HG03571 (cell line): ENCODE measurements around the gene UCP2.

Experiments
- ATAC-seq: cut with Tn5 transposase; IDR thresholded peaks from one replicate; pipeline ENCODE4 v1.9.1; 2021; ENCODE audit not compliant: unreplicated experiment

Gene UCP2

DNA sequence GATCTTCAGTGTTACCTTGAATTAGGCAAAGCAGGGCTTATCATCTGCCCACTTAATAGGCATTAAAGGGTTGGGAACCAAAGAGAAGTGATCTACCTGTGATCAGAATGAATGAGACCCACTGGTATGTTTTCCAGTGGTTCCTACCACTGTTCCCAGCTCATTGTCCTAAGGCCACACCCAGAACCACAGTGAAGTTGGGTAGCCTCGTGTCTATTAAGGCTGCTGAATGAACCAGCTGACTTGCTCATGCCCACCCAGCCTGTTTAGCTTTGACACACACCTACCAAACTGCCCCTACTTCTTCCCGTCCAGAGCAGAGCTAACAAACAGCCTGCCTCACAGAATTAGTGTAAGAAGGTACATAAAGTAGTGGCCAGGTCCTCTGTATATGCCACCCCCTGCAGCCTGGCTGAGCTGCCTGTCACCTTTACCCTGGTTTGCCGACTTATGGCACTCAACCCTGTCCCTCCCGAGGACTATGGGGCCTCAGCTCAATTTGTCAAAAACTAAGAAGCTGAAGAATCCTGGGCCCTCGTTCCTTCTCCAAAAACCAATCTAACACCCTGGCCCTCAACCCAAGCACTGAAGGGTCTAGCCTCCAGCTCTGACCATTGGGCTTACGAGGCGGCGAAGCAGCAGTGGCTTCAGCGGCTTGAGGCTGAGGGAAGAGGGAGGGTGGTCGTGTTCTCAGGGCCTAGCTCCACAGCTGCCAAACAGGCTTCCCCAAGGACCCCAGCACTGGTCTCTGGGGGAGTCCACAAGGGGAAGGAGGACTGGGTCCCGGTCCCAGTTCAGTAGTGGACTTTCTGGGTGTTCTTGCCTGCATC lies 9.8 kb downstream of the UCP2 start:
- no peak for ATAC-seq

DNA sequence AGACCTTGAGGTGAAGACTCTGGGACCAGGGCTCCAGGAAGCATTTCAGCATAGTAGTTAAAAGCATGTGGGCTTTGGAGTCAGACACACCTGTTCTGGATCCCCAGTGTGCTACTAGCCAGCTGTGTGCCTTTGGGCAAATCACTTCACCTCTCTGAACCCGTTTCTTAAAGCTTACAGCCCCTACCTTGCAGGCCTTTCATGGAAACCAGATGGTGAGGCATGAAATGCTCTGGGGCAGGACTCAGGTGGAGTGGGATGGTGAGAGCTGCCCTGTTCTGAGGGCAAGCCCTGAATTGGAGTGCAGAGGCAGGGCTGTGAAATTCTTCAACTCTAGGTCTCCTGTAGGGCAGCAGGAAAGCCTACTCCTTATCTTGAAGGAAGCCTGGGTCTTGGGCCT lies 10.5 kb downstream of the UCP2 start:
- ATAC-seq: no peak

DNA sequence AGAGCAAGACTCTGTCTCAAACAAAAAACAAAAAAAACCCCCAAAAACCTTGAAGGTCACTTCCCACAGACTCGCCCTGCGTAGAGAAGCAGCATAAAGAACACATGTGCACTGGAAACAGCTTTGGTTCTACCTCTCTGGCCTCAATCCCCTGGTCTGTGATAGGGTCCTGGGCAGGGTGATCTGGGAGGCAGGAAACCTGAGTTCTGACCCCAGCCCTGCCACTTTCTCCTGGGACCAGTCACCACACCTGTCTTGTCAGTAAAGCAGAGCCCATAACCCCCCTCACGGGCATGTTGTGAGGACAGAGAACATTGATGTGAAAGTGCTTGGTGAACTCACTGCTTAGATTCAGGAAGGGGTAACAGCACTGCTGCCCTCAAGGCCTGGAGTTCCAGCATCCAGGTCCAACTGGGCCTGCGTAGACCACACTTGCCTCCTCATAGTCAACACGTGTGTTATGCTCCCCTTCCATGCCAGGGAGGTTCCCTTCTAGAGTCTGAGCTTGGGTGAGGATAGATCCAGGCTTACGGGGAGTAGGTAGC lies 11.4 kb downstream of the UCP2 start:
- ATAC-seq: no peak

DNA sequence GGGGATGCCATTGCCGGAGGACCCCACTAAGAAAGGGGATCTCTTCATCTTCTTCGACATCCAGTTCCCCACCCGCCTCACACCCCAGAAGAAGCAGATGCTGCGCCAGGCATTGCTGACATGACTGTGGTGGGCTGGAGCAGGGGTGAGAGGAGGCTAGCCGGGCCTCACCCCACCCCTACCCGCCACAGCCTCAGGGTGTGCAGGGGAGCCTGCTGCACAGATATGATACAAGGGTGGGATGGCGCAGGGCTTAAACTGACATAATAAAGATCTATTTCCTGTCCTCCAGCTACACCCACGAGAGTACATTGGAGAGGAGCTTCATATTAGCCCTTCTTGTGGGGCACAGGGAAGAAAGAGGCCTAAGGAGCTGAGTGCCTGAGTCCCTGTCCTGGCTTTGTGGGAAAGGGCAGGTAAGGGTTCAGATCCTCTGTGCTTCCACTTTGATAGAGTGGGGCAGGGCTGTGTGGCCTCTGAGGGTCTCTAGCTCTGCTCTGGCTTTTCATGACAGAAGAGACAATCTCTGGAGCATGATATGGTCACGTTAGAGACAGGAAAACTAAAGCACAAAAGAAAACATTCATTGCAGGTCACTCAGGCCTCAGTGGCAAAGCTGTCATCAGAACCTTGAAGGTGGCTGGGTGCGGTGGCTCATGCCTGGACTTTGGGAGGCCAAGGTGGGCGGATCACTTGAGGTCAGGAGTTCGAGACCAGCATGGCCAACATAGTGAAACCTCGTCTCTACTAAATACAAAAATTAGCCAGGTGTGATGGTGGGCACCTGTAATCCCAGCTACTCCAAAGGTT lies 12.4 kb downstream of the UCP2 start:
- ATAC-seq: no peak

DNA sequence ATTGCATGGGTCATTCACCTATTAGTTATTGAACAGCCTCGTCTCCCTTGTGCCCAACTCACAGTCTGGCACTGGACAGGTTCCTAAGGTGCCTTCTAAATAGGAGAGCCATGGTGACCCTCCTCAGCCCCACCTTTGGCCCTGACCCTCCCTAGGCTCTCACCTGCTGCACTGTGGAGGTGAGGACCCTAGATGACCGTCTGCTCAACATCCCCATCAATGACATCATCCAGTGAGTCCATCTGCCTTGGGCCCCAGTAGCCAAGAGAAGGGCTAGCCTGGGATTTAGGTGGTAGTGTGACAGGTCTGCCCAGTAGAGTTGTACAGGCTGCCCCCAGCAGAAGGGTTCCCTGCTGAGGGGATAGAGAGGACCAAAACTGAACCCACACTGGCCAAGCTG lies 13.6 kb downstream of the UCP2 start:
- ATAC-seq: no peak

DNA sequence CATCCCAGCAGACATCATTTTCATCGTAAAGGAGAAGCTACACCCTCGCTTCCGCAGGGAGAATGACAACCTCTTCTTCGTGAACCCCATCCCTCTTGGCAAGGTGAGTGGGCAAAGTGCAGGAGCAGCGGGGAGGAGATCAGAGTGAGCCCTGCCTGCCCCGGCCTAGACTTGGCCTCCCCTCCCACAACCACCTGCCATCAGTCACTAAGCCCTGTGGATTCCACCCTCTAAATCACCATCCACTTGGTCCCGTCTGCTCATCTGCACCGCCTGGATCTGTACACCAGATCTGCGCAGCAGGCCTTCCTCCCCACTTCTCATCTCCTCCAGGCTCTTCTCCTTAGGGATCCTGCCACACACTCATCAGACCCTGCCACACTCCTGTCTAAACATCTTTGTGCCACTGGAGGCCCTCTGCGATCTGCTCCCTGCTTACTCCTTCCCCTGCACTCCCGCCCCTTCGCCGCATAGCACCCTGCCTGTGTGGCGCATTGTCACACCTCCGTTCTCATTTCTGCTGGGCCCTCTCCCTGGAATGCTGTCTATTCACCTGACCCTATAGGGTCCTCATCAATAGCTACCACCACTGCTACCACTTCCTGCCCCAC lies 14.2 kb downstream of the UCP2 start:
- ATAC-seq: no peak

DNA sequence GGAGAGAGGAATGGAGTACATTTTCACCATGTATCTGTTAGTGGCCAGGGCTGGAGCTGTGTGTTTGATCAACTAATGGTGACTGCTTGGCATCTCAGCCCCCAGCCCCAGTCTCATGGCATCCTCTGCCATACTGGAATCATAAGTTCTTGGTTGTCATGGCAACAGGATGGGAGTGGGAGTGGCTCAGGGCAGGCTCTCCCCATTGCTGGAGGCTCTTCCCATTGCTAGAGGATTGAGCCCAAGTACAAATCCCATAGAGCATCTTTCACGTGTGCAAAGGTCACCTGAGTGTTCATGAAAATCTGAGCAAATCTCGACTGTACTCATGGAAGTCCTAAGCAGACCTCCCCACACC lies 16.9 kb downstream of the UCP2 start:
- no peak for ATAC-seq

DNA sequence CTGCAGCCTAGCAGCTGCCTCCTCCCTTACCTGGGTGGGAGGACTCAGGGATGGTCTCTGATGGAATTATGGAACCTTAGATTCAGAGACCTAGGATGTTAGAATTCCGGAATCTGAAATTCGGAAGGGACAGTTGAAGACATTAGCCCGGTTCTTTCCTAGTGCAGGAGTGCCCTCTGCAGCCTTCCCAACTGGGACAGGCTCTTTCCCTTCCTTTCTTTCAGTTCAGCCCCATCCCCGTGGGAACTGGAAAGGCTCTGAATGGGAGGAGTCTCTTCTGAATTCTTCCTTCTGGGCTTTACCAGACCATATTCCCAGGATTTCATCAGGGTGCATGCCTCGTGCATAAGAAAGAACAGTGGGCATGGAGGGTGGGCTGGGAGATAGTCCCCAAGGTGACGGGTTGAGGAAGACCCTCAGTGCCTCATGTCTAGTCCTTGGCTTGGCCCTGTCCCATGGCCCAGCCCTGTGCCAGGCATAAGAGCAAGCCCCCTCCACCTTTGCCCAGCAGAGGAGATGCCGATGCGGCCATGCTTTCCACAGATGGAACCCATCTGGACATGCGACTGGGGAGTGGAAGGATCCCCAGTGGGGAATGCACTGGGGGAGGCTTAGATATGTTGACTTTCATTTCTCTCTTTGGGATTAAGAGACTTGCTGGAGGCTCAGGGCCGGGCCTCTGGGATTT lies 17.4 kb downstream of the UCP2 start:
- no peak for ATAC-seq

DNA sequence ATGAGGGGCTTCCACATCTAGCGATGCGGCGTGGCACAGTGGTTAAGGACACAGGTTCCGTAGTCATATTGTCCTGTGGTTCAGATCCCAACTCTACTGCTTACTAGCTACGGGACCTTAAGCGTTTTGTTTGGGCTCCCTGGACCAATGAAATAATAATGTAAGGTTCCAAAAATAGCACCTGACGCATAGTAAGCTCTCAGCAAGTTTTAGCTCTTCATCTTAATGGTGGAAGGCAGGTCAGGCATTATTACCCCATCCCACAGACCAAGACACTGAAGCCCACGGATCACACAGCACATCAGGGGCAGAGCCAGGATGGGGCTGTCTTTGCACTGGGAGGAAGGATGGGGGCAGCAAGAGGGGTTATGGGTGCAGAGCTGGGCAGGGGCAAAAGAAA lies 18.8 kb downstream of the UCP2 start:
- no peak for ATAC-seq

DNA sequence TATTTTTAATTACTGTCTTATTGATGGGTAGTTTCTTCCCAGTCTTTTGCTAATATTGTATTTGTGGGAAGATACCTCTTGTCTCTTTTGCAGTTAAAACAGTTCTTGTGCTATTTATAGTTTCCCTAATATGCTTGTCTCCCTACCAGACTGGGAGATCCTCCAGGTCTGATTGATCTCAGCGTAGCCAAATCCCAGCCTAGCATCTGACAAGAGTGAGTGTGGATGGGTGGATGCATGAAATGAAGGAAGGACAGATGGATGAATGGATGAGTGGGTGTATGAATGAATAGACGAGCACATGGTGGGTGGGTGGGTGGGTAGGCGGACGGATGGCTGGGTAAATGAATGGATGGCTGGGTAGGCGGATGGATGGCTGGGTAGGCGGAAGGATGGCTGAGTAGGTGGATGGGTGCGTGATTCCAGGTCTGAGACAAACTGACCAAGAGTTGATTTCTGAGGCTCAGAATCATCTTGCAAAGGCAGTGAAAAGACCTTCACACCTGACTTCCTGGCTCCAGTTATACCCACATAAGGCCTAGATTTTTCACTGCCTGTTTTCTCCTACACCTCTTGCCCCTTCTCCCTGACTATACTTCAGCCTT lies 20.4 kb downstream of the UCP2 start:
- no peak for ATAC-seq

DNA sequence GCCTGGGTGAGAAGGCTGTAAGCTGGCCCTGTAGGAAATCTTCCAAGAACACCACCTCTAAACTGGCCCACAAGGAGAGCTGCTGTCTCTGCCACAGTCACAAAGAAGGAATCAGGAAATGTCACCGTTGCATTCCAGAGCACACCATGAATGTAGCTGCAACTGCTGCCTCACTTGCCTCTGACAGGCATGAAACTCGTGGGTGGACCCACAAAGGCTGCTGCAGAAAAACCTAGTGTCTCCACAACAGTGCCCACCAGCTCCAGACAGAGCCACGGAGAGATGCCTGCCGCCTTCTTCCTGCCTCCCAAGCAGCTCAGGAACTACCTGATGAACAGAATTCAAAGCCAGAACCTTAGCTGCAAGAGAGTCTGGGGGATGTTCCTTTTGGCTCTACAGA lies 21.3 kb downstream of the UCP2 start:
- ATAC-seq: no peak

DNA sequence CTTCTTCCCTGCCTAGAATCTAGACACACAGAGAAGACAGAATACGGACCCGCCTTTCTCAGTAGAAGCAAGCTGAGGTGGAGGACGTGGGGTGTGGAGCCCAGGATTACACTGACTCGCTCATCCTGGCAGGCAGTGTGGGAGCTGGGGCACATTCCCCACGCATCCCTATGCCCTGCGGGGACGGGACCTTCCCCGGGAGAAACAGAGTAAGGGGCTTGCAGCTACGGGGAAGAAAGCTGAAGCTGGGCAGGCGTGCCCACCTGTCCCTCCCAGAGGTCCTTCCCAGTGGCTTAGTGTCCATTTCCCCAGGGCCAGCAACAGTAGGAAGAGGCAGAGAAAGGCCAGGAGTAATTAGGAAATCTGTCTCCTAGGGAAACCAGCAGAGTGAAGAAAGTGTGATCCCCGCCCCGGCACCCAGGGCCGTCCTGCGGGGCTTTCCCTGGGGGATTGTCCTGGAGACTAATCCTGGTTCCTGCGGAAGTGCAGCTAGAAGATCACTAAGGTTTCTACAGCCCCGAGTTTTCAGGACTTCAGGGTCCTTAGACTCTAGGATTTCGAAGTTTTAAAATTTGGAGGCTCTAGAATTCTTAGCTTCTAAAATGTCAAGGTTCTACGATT lies 24.0 kb downstream of the UCP2 start:
- no peak for ATAC-seq

DNA sequence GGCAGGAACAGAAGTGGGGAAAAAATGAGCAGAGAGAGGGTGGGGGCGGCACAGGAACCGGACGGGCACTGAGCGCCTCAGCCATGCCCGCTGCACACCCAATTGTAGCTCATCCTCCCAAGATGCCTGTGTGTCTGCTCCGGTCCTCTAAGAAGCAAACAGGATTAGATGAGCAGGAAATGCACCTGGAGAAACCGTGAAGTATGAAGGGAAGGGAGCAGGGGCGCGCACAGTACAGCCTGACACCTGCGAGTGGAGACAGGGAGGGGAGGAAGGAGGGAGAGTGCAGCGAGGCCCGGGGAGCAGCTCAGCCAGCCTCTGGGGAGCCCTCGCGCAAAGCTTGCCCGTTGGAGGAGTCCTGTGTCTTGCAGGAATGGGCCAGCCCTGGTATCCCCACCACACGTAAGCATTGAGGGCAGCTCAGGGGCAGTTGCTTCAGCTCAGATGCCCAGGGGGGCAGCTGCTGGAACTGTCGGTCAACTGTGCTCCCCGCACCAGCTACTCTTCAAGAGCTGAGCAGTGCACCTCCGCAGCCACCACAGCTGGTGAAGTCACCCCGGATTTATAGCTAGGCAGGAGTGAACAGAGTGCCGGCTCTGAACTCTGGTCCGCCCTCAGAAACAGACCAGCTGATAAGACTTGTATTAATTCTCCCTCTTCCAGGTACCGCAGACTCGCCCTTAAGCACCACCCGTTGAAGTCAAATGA lies 24.8 kb downstream of the UCP2 start:
- ATAC-seq: no peak

DNA sequence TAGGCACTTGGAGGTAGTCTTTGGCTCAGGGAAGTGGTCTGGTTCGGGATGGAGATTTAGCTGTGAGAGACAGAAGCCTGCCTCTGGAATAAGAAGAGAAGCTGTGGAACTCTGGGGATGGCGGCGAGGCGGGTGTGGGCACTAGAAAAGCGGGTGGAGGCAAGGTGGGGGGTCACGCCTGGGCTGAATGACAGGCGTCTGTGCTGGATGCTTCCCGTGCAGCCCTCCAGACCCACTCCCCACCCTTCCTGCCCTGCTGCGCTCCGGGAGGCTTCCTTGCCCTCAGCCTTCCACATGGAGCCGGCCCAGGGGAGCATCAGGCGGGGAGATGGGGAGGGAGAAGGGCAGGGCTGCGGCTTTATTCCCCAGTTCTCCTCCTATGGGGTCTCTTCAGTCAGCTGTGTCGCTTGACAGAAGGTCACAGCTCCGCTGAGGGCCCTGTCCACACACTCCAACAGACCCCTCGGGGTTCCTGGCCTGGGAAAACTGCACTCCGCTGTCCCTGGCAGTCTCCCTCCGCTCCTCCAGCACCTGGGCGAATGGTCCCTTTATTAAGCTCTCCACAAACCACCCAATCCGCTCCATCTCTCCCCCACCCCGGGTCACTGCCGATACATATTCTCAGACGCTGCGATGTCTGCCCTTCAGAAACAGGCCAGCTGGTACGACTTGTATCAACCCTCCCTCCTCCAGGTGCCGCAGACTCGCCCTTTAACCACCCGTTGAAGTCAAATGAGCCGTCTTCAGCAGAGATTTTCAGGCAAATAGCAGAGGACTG lies 25.6 kb downstream of the UCP2 start:
- ATAC-seq: no peak

DNA sequence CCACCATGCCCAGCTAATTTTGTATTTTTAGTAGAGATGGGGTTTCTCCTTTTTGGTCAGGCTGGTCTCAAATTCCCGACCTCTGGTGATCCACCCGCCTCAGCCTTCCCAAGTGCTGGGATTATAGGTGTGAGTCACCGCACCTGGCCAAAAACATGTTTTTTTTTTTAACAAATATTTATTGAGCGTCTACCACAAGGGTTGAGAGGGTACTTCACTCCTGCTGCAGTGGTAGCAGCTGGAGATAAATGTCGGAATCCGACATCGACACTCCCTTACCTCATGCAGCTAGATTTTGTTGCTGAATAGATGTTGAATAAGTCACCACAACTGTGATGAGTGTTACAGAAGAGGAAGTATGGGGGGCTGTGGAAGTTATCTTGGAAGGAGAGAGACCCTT lies 30.8 kb downstream of the UCP2 start:
- no peak for ATAC-seq

DNA sequence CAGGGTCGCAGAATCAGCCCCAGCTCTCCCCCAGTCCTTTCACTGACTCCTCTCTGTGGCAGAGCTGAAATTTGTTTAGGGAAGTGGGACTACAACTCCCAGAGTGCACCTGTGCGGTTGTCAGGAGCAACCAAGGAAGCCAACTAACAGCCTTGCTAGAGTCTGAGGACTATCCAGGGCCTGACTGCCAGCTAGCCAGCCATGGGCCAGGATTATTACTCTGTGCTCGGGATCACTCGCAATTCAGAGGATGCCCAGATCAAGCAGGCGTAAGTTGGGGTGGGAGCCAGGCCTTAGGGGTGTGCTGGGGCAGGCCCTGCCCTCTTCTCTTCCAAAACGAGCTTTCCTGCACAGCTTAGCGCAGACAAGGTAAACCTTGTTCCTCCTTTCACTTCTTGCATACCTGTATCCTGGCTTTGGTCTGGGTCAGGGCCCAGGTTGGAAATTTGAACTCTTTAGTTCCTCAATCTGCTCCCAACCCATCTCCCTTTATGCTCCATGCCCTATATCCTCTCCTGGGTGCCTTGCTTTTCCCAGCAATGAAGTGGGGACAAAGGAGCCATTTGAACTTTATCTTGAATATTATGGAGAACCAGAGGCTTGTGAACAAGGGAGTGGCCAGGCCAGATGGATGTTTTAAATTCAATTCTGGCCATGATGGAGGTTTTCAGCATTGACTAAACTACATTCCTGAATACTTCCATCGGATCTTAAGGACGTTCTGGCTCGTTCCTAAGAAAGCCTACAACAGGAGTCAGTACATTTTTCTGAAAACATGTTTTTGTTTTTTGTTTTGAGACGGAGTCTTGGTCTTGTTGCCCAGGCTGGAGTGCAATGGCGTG lies 31.6 kb downstream of the UCP2 start, which contains the start of gene DNAJB13:
Gene DNAJB13, plus strand, starts transcription at position 158 of the 842 bp plus-strand sequence. Its CDS starts 44 bp downstream, at position 202.
- ATAC-seq: peak; percentile 84

DNA sequence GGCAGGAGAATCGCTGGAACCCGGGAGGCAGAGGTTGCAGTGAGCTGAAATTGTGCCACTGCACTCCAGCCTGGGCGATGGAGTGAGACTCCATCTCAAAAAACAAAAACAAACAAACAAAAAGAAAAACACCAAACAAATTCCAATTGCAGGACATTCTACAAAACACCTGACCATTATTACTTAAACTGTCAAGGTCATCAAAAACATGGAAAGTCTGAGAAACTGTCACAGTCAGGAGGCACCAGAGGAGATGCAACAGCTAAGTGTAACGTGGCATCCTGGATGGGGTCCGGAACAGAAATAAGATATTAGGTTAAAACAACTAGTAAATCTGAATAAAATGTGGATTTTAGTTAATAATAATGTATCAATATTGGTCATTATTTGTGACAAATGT lies 32.7 kb downstream of the UCP2 start:
- no peak for ATAC-seq

DNA sequence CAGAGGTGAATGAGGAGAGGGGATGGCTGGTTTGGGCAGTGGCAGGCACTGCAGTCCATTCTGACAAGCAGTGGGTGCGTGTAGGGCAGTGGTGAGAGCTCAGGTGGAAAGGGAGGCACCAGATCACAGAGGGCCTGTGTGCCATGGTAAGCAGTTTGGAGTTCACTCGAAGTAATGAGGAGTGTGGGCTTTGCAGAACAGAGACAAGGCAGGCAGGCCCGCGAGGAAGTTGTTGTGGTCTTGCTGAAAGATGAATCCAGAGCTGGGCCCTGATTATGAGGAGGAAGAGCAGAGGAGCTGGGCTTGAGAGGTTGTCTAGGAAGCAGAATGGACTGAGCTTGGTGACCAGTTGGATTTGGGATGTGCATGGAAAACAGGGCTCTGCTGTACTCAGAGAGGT lies 33.4 kb downstream of the UCP2 start:
- no peak for ATAC-seq
